CD4-positive, alpha-beta T cell treated with Interleukin-1 beta for 1 hour (primary cell): ENCODE measurements around the gene C2orf15.
"Not testable (repeated sequence)": the region's sequence is repeated elsewhere in the genome, so short reads cannot be mapped to it uniquely, and the experiment has no call there.

ENCODE experiments used
- DNase-seq, 2 donors: peaks; one replicate each; pipeline ENCODE4 v3.0.0-alpha.2; 2020 to 2022

The C2orf15 gene

GRCh38 chr2:99169534-99169933 lies 28.0 kb downstream of the C2orf15 start:
- no peak for DNase-seq

GRCh38 chr2:99171377-99172140 lies 30.1 kb downstream of the C2orf15 start:
- no peak for DNase-seq

GRCh38 chr2:99180755-99181623 lies 39.5 kb downstream of the C2orf15 start, which contains the start of the genes MITD1 and MRPL30:
TSS of gene MITD1 (minus strand) at chr2:99181058. CDS start at chr2:99180981, 77 bp downstream.
TSS of gene MRPL30 (plus strand) at chr2:99181184. CDS start at chr2:99186204, 5,020 bp downstream.
- peak; percentile 89 to 92 for DNase-seq

- DNase-seq, result no peak
Observed at GRCh38 chr2:99181624-99182000, 40.1 kb downstream of the C2orf15 start.

GRCh38 chr2:99183025-99183424 lies 41.5 kb downstream of the C2orf15 start:
- DNase-seq, result no peak

- DNase-seq, result no peak
Observed at GRCh38 chr2:99184811-99185210, 43.3 kb downstream of the C2orf15 start.

GRCh38 chr2:99187011-99187410 lies 45.5 kb downstream of the C2orf15 start:
- DNase-seq, result no peak

GRCh38 chr2:99188357-99188756 lies 46.9 kb downstream of the C2orf15 start:
- DNase-seq, result no peak

- no peak for DNase-seq
Observed at GRCh38 chr2:99190548-99190947, 49.0 kb downstream of the C2orf15 start.

- not testable (repeated sequence) for DNase-seq
Observed at GRCh38 chr2:99192364-99192763, 50.9 kb downstream of the C2orf15 start.

- no peak for DNase-seq
Observed at GRCh38 chr2:99198103-99198841, 56.8 kb downstream of the C2orf15 start.

- no peak for DNase-seq
Observed at GRCh38 chr2:99200076-99200800, 58.7 kb downstream of the C2orf15 start.
